ENCODE results near the gene MEIS2. TPM values are rescaled to one million over a fixed set of nuclear protein-coding genes. Genes with fewer than 3 reads are reported as not detected.

The MEIS2 gene
- total RNA-seq, 2 donors from 2014 or later = 7.1 to 9.7 TPM

- Histone ChIP-seq H3K27me3 (ENCODE audit: control insufficient read depth, insufficient read depth, low read length, poor library complexity, severe bottlenecking) (no peaks in the 10 kb centered on the region), H3K4me1 (ENCODE audit: control insufficient read depth, insufficient read depth, low read length) (peaks cover 15% of the 10 kb centered on the region), H3K9ac (ENCODE audit: extremely low read depth, low read length, poor library complexity, severe bottlenecking) (no peak overlapping the region), H3K27ac (ENCODE audit: low read depth, low read length) (no peak overlapping the region), H3K36me3 (ENCODE audit: control insufficient read depth, insufficient read depth, low read length) (no peaks in the 10 kb centered on the region), H3K9me3 (ENCODE audit: control insufficient read depth, low read length) (no peaks in the 10 kb centered on the region), H3K4me3 (ENCODE audit: low read length) (no peak overlapping the region)
- Mint-ChIP-seq H3K27me3 (ENCODE audit: insufficient read depth) (peaks cover 1% of the 10 kb centered on the region), H3K4me1 (peaks cover 34% of the 10 kb centered on the region), H3K36me3 (ENCODE audit: low read depth) (no peaks in the 10 kb centered on the region), H3K9me3 (no peaks in the 10 kb centered on the region), H3K27ac (no peak overlapping the region), H3K4me3 (no peak overlapping the region)
- DNase-seq = no peak
- WGBS, 2 experiments (ENCODE audit: insufficient coverage in 1 of 2, insufficient read length in 1 of 2) = 89 to 93% methylated on average over 3 to 4 of the region's 4 CpGs
- TF ChIP-seq CTCF (conservative IDR thresholded peaks at IDR 0.05) = no peak
Observed at GRCh38 chr15:37028625-37029296, 71.6 kb downstream of the MEIS2 start.

GRCh38 chr15:37020852-37021251 lies 79.5 kb downstream of the MEIS2 start:
- Histone ChIP-seq H3K27me3 (ENCODE audit: control insufficient read depth, insufficient read depth, low read length, poor library complexity, severe bottlenecking) (no peaks in the 10 kb centered on the region), H3K36me3 (ENCODE audit: control insufficient read depth, insufficient read depth, low read length) (no peaks in the 10 kb centered on the region), H3K9ac (ENCODE audit: extremely low read depth, low read length, poor library complexity, severe bottlenecking) (no peak overlapping the region), H3K27ac (ENCODE audit: low read depth, low read length) (no peak overlapping the region), H3K9me3 (ENCODE audit: control insufficient read depth, low read length) (peaks cover 14% of the 10 kb centered on the region), H3K4me1 (ENCODE audit: control insufficient read depth, insufficient read depth, low read length) (peaks cover under 1% of the 10 kb centered on the region), H3K4me3 (ENCODE audit: low read length) (no peak overlapping the region)
- DNase-seq = no peak
- Mint-ChIP-seq H3K4me3 (no peak overlapping the region), H3K36me3 (ENCODE audit: low read depth) (no peaks in the 10 kb centered on the region), H3K27me3 (ENCODE audit: insufficient read depth) (no peaks in the 10 kb centered on the region), H3K9me3 (no peaks in the 10 kb centered on the region), H3K4me1 (peaks cover 49% of the 10 kb centered on the region), H3K27ac (no peak overlapping the region)
- no peak for TF ChIP-seq CTCF (conservative IDR thresholded peaks at IDR 0.05)

GRCh38 chr15:37019479-37020433 lies 80.6 kb downstream of the MEIS2 start:
- H3K4me1 Mint-ChIP-seq = peaks cover 51% of the 10 kb centered on the region
- no peak for TF ChIP-seq CTCF (conservative IDR thresholded peaks at IDR 0.05)

More at GRCh38 chr15:37019479-37020433, 80.6 kb downstream of the MEIS2 start:
- H3K9ac ChIP-seq (ENCODE audit: extremely low read depth, low read length, poor library complexity, severe bottlenecking) = no peak overlapping the region
- peak overlapping the region; percentile 50 for H3K27ac ChIP-seq (ENCODE audit: low read depth, low read length)
- no peaks in the 10 kb centered on the region for H3K27me3 ChIP-seq (ENCODE audit: control insufficient read depth, insufficient read depth, low read length, poor library complexity, severe bottlenecking)
- H3K27me3 Mint-ChIP-seq (ENCODE audit: insufficient read depth) = no peaks in the 10 kb centered on the region
- H3K36me3 Mint-ChIP-seq (ENCODE audit: low read depth) = no peaks in the 10 kb centered on the region
- H3K4me3 Mint-ChIP-seq = no peak overlapping the region
- no peak for DNase-seq
- WGBS, 2 experiments (ENCODE audit: insufficient coverage in 1 of 2, insufficient read length in 1 of 2) = 66 to 86% methylated on average over 12 to 18 of the region's 18 CpGs
- no peaks in the 10 kb centered on the region for H3K9me3 Mint-ChIP-seq
- no peak overlapping the region for H3K4me3 ChIP-seq (ENCODE audit: low read length)
- H3K36me3 ChIP-seq (ENCODE audit: control insufficient read depth, insufficient read depth, low read length) = no peaks in the 10 kb centered on the region
- peaks cover 14% of the 10 kb centered on the region for H3K9me3 ChIP-seq (ENCODE audit: control insufficient read depth, low read length)
- peak overlapping the region; percentile 81 for H3K27ac Mint-ChIP-seq
- no peaks in the 10 kb centered on the region for H3K4me1 ChIP-seq (ENCODE audit: control insufficient read depth, insufficient read depth, low read length)
